GM12874 (cell line): ENCODE results near the gene SIK1.

Experiments used
- TF ChIP-seq, protein P1 (sequence below): IDR thresholded peaks from 2 replicates; pipeline ENCODE4 v1.5.1; 2011; ENCODE audit warnings: low read depth, mild to moderate bottlenecking, control low read depth, low read length, moderate library complexity; ENCODE audit not compliant: insufficient read depth

Gene SIK1

DNA sequence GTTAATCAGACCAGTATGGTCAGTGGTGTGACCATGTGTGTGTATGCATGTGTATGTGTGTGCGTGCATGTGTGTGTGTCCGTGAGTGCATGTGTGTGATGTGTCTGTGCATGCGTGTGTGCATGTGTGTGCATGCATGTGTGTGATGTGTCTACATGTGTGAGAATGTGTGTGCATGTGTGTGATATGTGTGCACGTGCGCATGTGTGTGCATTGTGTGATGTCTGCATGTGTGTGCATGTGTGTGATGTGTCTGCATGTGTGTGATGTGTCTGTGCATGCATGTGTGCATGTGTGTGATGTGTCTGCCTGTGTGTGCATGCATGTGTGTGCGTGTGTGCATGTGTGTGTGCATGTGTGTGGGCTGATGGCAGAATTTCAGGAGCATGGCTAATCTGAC lies 58.2 kb downstream of the SIK1 start:
- TF ChIP-seq, protein P1, sequence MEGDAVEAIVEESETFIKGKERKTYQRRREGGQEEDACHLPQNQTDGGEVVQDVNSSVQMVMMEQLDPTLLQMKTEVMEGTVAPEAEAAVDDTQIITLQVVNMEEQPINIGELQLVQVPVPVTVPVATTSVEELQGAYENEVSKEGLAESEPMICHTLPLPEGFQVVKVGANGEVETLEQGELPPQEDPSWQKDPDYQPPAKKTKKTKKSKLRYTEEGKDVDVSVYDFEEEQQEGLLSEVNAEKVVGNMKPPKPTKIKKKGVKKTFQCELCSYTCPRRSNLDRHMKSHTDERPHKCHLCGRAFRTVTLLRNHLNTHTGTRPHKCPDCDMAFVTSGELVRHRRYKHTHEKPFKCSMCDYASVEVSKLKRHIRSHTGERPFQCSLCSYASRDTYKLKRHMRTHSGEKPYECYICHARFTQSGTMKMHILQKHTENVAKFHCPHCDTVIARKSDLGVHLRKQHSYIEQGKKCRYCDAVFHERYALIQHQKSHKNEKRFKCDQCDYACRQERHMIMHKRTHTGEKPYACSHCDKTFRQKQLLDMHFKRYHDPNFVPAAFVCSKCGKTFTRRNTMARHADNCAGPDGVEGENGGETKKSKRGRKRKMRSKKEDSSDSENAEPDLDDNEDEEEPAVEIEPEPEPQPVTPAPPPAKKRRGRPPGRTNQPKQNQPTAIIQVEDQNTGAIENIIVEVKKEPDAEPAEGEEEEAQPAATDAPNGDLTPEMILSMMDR, result no peak

DNA sequence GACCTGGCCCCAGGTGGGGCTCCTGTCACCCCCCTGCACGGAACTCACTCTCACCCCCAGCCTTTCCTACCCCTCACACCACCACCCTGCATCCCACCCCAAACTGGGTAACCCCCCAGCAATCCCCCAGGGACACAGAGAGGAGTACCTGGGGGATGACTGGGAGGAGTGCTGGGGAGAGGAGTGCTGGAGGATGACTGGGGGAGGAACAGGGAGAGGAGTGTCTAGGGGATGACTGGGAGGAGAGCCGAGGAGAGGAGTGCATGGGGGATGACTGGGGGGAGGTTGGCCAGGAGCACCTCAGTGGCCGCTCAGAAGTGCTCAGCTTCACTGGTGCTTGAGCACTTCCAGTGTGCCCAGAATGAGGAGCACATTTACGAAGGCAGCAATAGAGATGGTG lies 59.1 kb downstream of the SIK1 start:
- TF ChIP-seq, protein P1, result no peak

DNA sequence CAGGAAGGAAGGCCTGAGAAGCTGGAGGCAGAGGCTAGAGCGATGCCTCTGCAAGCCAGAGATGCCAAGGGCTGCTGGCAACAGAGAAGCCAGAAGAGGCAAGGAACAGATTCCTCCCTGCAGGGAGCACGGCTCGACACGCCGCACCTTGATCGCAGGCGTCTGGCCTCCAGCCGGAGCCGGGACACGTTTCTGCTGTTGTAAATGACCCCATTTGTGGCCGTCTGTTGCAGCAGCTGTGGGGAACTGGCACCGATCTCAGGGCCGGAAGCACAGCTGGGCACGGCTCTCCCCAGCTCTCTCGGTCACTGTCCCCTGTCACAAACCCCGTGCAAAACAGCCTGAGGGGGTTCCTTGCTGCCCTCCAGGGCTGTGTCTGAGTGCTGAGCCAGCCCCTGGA lies 59.6 kb downstream of the SIK1 start:
- TF ChIP-seq, protein P1, result no peak

DNA sequence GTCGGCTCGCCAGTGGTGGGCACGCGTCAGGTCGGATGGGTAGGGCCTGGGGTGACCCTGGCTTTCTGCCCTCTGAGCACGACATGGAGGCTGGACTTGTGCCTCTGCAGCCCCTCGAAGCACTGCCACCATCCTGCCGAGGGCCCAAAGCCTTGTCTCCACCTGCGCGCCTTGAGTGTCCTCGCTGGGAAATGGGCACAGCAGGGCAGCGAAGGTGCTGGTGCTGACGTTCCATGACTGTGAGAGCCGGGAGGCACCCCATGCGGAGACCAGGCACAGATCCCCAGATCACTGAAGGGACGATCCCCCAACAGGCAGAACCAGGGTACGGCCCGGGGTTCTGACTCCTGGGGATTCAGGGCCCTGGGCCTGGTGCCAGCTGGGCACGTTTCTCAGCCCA lies 60.3 kb downstream of the SIK1 start:
- TF ChIP-seq, protein P1, result no peak

DNA sequence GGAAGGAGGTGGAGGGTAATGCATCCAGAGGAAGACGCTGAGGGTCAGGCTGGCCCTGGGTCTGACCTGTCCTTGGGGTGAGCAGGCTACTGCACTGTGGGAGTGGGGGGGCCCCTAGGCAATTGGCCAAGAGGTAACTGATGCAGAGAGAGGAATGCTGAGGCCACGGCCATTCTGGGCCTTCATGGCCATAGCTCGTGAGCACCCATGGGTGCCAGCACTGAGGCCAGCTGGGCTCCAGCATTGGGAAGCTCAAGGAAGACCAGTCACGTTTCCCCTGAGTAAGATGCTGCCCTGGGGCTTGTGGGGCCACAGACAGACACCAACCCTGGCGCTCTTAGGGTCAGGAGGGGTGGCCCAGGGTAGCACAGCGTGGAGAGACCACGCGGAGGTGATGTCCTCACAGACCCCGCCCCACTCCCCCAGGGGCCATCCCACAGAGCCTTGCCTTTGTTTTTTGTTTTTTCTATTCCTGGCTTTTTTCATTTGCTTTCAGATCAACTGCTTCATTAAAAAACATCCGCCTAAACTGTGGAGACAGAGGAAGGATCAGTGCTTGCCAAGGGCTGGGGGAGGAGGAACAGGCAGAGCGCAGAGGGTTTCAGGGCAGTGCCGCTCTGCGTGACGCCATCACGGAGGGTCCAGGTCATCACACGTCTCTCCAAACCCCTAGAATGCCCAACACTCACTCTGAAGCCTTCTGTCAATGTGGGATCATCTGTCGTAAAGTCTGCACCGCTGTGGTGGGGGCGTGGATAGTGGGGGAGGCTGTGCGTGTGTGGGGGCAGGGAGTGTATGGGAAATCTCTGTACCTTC lies 61.1 kb downstream of the SIK1 start:
- TF ChIP-seq, protein P1, result no peak

DNA sequence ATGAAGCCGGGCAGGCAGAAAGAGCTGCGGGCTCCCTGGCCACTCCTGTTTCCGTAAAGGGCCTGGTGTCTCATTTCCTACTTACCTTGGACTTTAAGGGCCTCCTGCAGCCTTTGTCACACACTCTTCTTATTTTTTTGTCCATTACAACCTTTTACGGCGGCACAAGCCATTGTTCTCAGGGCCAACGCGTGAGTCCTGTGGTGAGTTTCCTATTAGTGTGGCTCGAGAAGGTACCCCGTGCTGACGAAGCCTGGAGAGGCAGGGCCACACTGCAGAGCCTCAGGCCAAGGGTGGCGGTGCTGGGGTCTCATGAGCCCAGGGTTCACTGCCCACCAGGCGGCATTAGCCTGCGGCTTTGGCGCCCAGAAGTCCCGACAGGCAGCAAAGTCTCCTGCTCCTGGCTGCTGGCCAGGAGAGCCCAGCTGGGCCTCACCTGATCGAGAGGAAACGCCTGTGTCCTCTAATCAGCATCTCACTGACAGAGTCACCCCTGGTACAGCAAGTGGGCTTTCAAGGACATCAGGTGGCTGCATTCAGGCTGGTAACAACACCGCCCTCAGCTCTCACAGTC lies 62.0 kb downstream of the SIK1 start:
- TF ChIP-seq, protein P1, result no peak
